Measurements from ENCODE around the gene CASKIN1.

DNA sequence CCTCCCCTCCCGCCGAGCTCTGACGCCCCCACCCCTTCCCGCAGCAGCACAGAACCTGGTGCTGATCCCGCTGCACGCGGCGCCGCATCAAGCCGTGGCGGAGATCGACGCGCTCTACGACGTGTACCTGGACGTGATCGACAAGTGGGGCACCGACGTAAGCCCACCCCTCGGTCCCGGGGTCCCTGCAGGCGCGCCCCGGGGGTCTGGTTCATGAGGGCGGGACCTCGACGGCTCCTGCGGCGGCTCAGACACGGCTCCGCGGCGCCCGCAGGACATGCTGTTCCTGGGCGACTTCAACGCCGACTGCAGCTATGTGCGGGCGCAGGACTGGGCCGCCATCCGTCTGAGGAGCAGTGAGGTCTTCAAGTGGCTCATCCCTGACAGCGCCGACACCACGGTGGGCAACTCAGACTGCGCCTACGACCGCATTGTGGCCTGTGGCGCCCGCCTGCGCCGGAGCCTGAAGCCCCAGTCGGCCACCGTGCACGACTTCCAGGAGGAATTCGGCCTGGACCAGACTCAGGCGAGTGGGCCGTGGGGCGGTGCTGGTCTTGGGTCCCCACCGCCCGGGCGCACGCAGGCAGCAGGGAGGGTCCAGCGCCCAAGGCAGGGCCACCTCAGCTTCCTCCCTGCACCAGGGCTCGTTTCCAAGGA is 41.2 kb upstream of the CASKIN1 start:
- no peak for TF ChIP-seq EZH2 (IDR thresholded peaks at IDR 0.05; ENCODE audit: borderline replicate concordance, low read depth, low read length, severe bottlenecking)
- TF ChIP-seq, protein P1, sequence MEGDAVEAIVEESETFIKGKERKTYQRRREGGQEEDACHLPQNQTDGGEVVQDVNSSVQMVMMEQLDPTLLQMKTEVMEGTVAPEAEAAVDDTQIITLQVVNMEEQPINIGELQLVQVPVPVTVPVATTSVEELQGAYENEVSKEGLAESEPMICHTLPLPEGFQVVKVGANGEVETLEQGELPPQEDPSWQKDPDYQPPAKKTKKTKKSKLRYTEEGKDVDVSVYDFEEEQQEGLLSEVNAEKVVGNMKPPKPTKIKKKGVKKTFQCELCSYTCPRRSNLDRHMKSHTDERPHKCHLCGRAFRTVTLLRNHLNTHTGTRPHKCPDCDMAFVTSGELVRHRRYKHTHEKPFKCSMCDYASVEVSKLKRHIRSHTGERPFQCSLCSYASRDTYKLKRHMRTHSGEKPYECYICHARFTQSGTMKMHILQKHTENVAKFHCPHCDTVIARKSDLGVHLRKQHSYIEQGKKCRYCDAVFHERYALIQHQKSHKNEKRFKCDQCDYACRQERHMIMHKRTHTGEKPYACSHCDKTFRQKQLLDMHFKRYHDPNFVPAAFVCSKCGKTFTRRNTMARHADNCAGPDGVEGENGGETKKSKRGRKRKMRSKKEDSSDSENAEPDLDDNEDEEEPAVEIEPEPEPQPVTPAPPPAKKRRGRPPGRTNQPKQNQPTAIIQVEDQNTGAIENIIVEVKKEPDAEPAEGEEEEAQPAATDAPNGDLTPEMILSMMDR (IDR thresholded peaks at IDR 0.05; ENCODE audit: borderline replicate concordance, extremely low read depth, low read length, poor library complexity, severe bottlenecking): no peak

Measured in DND-41 (cell line).